HepG2 (cell line): ENCODE results near the gene BARX2. TPM values are rescaled to one million over a fixed set of nuclear protein-coding genes. Genes with fewer than 3 reads are reported as not detected.

Experiments
- KDM3A ChIP-seq: IDR thresholded peaks from 2 replicates; pipeline ENCODE4 v1.6.1; 2018; ENCODE audit warnings: low read depth, missing compliant biosample characterization
- NAIF1 ChIP-seq: sonication (generic); formaldehyde crosslinking; IDR thresholded peaks from 2 replicates; pipeline ENCODE4 v1.5.0; 2020; ENCODE audit warnings: mild to moderate bottlenecking, missing genetic modification reagents, borderline replicate concordance
- NFRKB ChIP-seq: fragments of 450-650 bp; IDR thresholded peaks from 2 replicates; pipeline ENCODE4 v1.6.1; 2017
- PHF20 ChIP-seq: sonication (generic); formaldehyde crosslinking; IDR thresholded peaks from 2 replicates; pipeline ENCODE4 v1.5.0; 2020; ENCODE audit warnings: mild to moderate bottlenecking, missing genetic modification reagents
- RARG ChIP-seq: sonication (generic); formaldehyde crosslinking; IDR thresholded peaks from 2 replicates; pipeline ENCODE4 v1.4.0; 2020; ENCODE audit warnings: low read depth, mild to moderate bottlenecking, missing genetic modification reagents
- RNF2 ChIP-seq: fragments of 450-650 bp; conservative IDR thresholded peaks from 2 replicates; pipeline ENCODE4 v1.6.1; 2016; ENCODE audit warnings: low read depth
- RXRB ChIP-seq: IDR thresholded peaks from 2 replicates; pipeline ENCODE4 v1.6.1; 2016; ENCODE audit warnings: borderline replicate concordance, missing genetic modification reagents, missing compliant biosample characterization
- SMARCC2 ChIP-seq: fragments of 450-650 bp; IDR thresholded peaks from 2 replicates; pipeline ENCODE4 v1.6.1; 2017; ENCODE audit warnings: antibody characterized with exemption, mild to moderate bottlenecking
- SOX6 ChIP-seq, 2 experiments: fragments of 450-650 bp in 1 of 2; sonication (generic) in 1 of 2; formaldehyde crosslinking in 1 of 2; IDR thresholded peaks; 2 replicates each; pipeline versions ENCODE4 v1.4.0 to v1.6.1; 2017 to 2020; ENCODE audit warnings: antibody characterized with exemption in 1 of 2, mild to moderate bottlenecking in 1 of 2, missing genetic modification reagents in 1 of 2
- TBX3 ChIP-seq: fragments of 450-650 bp; IDR thresholded peaks from 2 replicates; pipeline ENCODE4 v1.6.1; 2017; ENCODE audit warnings: antibody characterized with exemption, mild to moderate bottlenecking, inconsistent platforms, borderline replicate concordance
- ZNF282 ChIP-seq: fragments of 450-650 bp; IDR thresholded peaks from 2 replicates; pipeline ENCODE4 v1.6.1; 2018; ENCODE audit not compliant: partially characterized antibody
- ZNF747 ChIP-seq: sonication (generic); formaldehyde crosslinking; IDR thresholded peaks from 2 replicates; pipeline ENCODE4 v1.8.1; 2023; ENCODE audit warnings: missing genetic modification reagents, mild to moderate bottlenecking, borderline replicate concordance
- polyA plus RNA-seq, 8 experiments: library from polyadenylated mRNA; depleted of rRNA in 3 of 8; stranded (reverse) in 7 of 8; unstranded in 1 of 8; fragments of >200 nt; fragmentation: Illumina TruSeq in 4 of 8; extraction: Trizol in 4 of 8; gene quantifications; 2 replicates each; pipeline versions ENCODE4 v1.2.1 to v1.2.3, GENCODE V29; 2011 to 2016; ENCODE audit warnings: low read depth in 4 of 8, missing spikeins in 1 of 8, mixed read lengths in 1 of 8; ENCODE audit not compliant: insufficient read depth in 1 of 8
- total RNA-seq, 5 experiments: library from RNA; depleted of rRNA; stranded (reverse); fragments of >200 nt; fragmentation: Illumina TruSeq; extraction: Trizol; gene quantifications; 2 replicates each; pipeline ENCODE4 v1.2.3, GENCODE V29; 2016; ENCODE audit warnings: low read depth in 1 of 5
- TF ChIP-seq, protein P1 (sequence below): sonication (generic); formaldehyde crosslinking; IDR thresholded peaks from 2 replicates; pipeline ENCODE4 v1.4.0; 2020; ENCODE audit warnings: low read depth, missing genetic modification reagents
- TF ChIP-seq, protein P2 (sequence below): sonication (generic); formaldehyde crosslinking; IDR thresholded peaks from 2 replicates; pipeline ENCODE4 v1.4.0; 2020; ENCODE audit warnings: mild to moderate bottlenecking, missing genetic modification reagents, borderline replicate concordance
- TF ChIP-seq, protein P3 (sequence below): sonication (generic); formaldehyde crosslinking; IDR thresholded peaks from 2 replicates; pipeline ENCODE4 v1.5.1; 2020; ENCODE audit warnings: mild to moderate bottlenecking, moderate library complexity, missing genetic modification reagents
- TF ChIP-seq, protein P4 (sequence below), 2 experiments: sonication (generic) in 1 of 2; formaldehyde crosslinking in 1 of 2; IDR thresholded peaks; 2 replicates each; pipeline versions ENCODE4 v1.5.1 to v1.6.1; 2011 to 2020; ENCODE audit warnings: borderline replicate concordance in 1 of 2, low read depth in 1 of 2, low read length in 1 of 2, mild to moderate bottlenecking in 1 of 2, missing genetic modification reagents in 1 of 2, moderate library complexity in 1 of 2

Gene BARX2
- total and polyA plus RNA-seq, 2 of the 13 experiments (the other 11 are each of a cell fraction or from before 2014, with no cell fraction given): not detected

DNA sequence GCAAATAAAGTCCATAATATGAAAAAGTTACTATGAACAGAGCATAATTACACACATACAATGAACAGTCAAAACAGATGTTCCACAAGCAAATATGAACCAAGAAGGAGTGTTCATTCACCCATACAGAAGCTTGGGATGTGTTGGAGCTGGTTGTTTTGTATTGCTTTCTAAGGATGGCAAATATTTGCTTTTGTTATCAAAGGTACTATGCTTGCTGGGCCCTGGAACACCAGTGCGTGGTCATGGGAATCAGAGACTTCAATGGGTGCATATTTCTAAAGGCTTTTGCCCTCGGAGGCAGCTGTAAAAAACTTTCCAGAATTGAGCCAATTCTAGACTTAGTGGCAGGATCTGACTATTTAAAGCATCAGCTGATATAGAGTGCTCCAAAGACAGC is 85.1 kb downstream of the BARX2 start (continued):
- TF ChIP-seq, protein P1, sequence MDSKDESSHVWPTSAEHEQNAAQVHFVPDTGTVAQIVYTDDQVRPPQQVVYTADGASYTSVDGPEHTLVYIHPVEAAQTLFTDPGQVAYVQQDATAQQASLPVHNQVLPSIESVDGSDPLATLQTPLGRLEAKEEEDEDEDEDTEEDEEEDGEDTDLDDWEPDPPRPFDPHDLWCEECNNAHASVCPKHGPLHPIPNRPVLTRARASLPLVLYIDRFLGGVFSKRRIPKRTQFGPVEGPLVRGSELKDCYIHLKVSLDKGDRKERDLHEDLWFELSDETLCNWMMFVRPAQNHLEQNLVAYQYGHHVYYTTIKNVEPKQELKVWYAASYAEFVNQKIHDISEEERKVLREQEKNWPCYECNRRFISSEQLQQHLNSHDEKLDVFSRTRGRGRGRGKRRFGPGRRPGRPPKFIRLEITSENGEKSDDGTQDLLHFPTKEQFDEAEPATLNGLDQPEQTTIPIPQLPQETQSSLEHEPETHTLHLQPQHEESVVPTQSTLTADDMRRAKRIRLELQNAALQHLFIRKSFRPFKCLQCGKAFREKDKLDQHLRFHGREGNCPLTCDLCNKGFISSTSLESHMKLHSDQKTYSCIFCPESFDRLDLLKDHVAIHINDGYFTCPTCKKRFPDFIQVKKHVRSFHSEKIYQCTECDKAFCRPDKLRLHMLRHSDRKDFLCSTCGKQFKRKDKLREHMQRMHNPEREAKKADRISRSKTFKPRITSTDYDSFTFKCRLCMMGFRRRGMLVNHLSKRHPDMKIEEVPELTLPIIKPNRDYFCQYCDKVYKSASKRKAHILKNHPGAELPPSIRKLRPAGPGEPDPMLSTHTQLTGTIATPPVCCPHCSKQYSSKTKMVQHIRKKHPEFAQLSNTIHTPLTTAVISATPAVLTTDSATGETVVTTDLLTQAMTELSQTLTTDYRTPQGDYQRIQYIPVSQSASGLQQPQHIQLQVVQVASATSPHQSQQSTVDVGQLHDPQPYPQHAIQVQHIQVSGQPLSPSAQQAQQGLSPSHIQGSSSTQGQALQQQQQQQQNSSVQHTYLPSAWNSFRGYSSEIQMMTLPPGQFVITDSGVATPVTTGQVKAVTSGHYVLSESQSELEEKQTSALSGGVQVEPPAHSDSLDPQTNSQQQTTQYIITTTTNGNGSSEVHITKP: no peak
- TF ChIP-seq SMARCC2 (no peak), NAIF1 (CRISPR knock-in tag) (no peak), ZNF282 (no peak), RXRB (peak; percentile 36; the same call in 1 of the 2 replicates), ZNF747 (CRISPR knock-in tag) (no peak), RARG (CRISPR knock-in tag) (no peak), SOX6 (IDR thresholded peaks at IDR 0.05) (no peak), SOX6 (CRISPR knock-in tag; IDR thresholded peaks at IDR 0.05) (peak; percentile 46; the same call in 1 of the 2 replicates), PHF20 (CRISPR knock-in tag) (no peak), NFRKB (no peak), TBX3 (peak; percentile 48; the same call in 1 of the 2 replicates), KDM3A (CRISPR knock-in tag) (no peak), RNF2 (peak; percentile 41; the same call in 1 of the 2 replicates)
- TF ChIP-seq, protein P2, sequence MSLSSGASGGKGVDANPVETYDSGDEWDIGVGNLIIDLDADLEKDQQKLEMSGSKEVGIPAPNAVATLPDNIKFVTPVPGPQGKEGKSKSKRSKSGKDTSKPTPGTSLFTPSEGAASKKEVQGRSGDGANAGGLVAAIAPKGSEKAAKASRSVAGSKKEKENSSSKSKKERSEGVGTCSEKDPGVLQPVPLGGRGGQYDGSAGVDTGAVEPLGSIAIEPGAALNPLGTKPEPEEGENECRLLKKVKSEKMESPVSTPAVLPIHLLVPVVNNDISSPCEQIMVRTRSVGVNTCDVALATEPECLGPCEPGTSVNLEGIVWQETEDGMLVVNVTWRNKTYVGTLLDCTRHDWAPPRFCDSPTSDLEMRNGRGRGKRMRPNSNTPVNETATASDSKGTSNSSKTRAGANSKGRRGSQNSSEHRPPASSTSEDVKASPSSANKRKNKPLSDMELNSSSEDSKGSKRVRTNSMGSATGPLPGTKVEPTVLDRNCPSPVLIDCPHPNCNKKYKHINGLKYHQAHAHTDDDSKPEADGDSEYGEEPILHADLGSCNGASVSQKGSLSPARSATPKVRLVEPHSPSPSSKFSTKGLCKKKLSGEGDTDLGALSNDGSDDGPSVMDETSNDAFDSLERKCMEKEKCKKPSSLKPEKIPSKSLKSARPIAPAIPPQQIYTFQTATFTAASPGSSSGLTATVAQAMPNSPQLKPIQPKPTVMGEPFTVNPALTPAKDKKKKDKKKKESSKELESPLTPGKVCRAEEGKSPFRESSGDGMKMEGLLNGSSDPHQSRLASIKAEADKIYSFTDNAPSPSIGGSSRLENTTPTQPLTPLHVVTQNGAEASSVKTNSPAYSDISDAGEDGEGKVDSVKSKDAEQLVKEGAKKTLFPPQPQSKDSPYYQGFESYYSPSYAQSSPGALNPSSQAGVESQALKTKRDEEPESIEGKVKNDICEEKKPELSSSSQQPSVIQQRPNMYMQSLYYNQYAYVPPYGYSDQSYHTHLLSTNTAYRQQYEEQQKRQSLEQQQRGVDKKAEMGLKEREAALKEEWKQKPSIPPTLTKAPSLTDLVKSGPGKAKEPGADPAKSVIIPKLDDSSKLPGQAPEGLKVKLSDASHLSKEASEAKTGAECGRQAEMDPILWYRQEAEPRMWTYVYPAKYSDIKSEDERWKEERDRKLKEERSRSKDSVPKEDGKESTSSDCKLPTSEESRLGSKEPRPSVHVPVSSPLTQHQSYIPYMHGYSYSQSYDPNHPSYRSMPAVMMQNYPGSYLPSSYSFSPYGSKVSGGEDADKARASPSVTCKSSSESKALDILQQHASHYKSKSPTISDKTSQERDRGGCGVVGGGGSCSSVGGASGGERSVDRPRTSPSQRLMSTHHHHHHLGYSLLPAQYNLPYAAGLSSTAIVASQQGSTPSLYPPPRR (CRISPR knock-in tag): peak; percentile 18; the same call in 1 of the 2 replicates
- TF ChIP-seq, protein P3, sequence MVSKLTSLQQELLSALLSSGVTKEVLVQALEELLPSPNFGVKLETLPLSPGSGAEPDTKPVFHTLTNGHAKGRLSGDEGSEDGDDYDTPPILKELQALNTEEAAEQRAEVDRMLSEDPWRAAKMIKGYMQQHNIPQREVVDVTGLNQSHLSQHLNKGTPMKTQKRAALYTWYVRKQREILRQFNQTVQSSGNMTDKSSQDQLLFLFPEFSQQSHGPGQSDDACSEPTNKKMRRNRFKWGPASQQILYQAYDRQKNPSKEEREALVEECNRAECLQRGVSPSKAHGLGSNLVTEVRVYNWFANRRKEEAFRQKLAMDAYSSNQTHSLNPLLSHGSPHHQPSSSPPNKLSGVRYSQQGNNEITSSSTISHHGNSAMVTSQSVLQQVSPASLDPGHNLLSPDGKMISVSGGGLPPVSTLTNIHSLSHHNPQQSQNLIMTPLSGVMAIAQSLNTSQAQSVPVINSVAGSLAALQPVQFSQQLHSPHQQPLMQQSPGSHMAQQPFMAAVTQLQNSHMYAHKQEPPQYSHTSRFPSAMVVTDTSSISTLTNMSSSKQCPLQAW (CRISPR knock-in tag): no peak
- TF ChIP-seq, protein P4, sequence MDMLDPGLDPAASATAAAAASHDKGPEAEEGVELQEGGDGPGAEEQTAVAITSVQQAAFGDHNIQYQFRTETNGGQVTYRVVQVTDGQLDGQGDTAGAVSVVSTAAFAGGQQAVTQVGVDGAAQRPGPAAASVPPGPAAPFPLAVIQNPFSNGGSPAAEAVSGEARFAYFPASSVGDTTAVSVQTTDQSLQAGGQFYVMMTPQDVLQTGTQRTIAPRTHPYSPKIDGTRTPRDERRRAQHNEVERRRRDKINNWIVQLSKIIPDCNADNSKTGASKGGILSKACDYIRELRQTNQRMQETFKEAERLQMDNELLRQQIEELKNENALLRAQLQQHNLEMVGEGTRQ (IDR thresholded peaks at IDR 0.05; ENCODE audit: low read depth, low read length): no peak
- TF ChIP-seq, protein P4 (CRISPR knock-in tag; IDR thresholded peaks at IDR 0.05; ENCODE audit: borderline replicate concordance): no peak
- TF ChIP-seq, all 625 proteins: peak for 26
